H1 (cell line): ENCODE results near the gene EEF1A2. TPM values are rescaled to one million over a fixed set of nuclear protein-coding genes. Genes with fewer than 3 reads are reported as not detected.

Experiments
- BACH1 ChIP-seq: IDR thresholded peaks from 2 replicates; pipeline ENCODE4 v1.6.1; 2012; ENCODE audit warnings: low read length, improper control_type of control experiment
- KDM1A ChIP-seq: fragments of 200-600, 300-600 bp; sonication (generic); IDR thresholded peaks from 2 replicates; pipeline ENCODE4 v1.7.1; 2016; ENCODE audit warnings: mild to moderate bottlenecking, low read length, borderline replicate concordance
- POU5F1 ChIP-seq: IDR thresholded peaks from 2 replicates; pipeline ENCODE4 v1.6.1; 2011; ENCODE audit warnings: low read depth, mild to moderate bottlenecking, low read length, moderate library complexity
- polyA plus RNA-seq, 7 experiments: library from polyadenylated mRNA; depleted of rRNA in 3 of 7; stranded (reverse) in 5 of 7; unstranded in 2 of 7; fragments of >200 nt in 5 of 7; fragments of 200-250 nt in 2 of 7; gene quantifications; 1 replicate in 5 of 7; 2 replicates in 1 of 7; 4 replicates in 1 of 7; pipeline versions ENCODE4 v1.2.1 to v1.2.3, GENCODE V29; 2011 to 2013; ENCODE audit warnings: missing spikeins in 2 of 7, mixed read lengths in 2 of 7
- total RNA-seq: library from RNA; stranded (reverse); fragmentation: NEBNext Ultra II Directional; extraction: Animal tissue kit (Norgen Biotek cat#: 25700); gene quantifications from 2 replicates; pipeline ENCODE4 v1.2.1, GENCODE V29; 2021
- TF ChIP-seq, protein P1 (sequence below): IDR thresholded peaks from 2 replicates; pipeline ENCODE4 v1.6.1; 2012; ENCODE audit warnings: inconsistent platforms
- TF ChIP-seq, protein P2 (sequence below): IDR thresholded peaks from 2 replicates; pipeline ENCODE4 v1.6.1; 2011; ENCODE audit warnings: low read depth, mild to moderate bottlenecking, low read length; ENCODE audit not compliant: insufficient read depth

Gene EEF1A2
- total and polyA plus RNA-seq, 2 of the 8 experiments (the other 6 are each of a cell fraction or from before 2014, with no cell fraction given), result 7.4 to 25.8 TPM

DNA sequence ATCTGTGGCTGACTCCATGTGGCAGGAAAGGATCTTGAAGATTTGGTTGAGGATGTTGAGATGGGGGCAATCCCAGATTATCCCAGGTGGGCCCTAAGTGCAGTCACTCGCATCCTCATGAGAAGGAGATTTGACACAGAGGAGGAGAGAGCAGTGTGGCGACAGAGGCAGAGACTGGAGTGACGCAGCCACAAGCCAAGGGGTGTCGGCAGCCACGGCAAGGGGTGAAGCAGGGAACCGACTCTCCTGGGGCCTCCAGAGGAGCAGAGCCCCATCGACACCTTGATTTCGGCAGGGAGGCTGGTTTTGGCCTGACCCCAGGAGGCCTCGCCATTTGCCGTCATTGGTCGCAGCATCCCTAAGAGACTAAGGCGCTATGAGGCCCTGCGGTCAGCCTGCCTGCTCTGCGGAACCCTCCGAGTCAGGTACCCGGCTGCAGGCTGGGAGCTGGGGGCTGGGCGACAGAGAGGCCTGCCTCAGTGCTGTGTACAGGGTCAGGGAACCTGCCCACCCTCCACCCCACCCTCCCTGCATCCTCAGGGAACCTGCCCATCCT is 12.5 kb downstream of the EEF1A2 start (continued):
- TF ChIP-seq, protein P1, sequence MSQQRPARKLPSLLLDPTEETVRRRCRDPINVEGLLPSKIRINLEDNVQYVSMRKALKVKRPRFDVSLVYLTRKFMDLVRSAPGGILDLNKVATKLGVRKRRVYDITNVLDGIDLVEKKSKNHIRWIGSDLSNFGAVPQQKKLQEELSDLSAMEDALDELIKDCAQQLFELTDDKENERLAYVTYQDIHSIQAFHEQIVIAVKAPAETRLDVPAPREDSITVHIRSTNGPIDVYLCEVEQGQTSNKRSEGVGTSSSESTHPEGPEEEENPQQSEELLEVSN, result no peak
- TF ChIP-seq KDM1A, result no peak
- TF ChIP-seq, protein P2, sequence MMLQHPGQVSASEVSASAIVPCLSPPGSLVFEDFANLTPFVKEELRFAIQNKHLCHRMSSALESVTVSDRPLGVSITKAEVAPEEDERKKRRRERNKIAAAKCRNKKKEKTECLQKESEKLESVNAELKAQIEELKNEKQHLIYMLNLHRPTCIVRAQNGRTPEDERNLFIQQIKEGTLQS, result no peak
- no peak for TF ChIP-seq POU5F1
- no peak for TF ChIP-seq BACH1
